ENCODE results near the gene HOXA9.

The HOXA9 gene

GRCh38 chr7:27124902-27125689 lies 40.2 kb downstream of the HOXA9 start:
- DNase-seq (ENCODE audit: low spot score), result no peak

- DNase-seq (ENCODE audit: low spot score), result no peak
Observed at GRCh38 chr7:27124096-27124901, 41.0 kb downstream of the HOXA9 start.

GRCh38 chr7:27123477-27124053 lies 41.8 kb downstream of the HOXA9 start:
- no peak for DNase-seq (ENCODE audit: low spot score)

GRCh38 chr7:27123007-27123476 lies 42.3 kb downstream of the HOXA9 start:
- peak; percentile 66 for DNase-seq (ENCODE audit: low spot score)

- peak; percentile 72 for DNase-seq (ENCODE audit: low spot score)
Observed at GRCh38 chr7:27122077-27122910, 43.0 kb downstream of the HOXA9 start.

GRCh38 chr7:27121684-27122076 lies 43.7 kb downstream of the HOXA9 start:
- DNase-seq (ENCODE audit: low spot score), result no peak

- no peak for DNase-seq (ENCODE audit: low spot score)
Observed at GRCh38 chr7:27119412-27119911, 45.9 kb downstream of the HOXA9 start.

GRCh38 chr7:27118580-27118979 lies 46.8 kb downstream of the HOXA9 start:
- DNase-seq (ENCODE audit: low spot score), result no peak

GRCh38 chr7:27117887-27118491 lies 47.3 kb downstream of the HOXA9 start:
- DNase-seq (ENCODE audit: low spot score), result no peak

- DNase-seq (ENCODE audit: low spot score), result no peak
Observed at GRCh38 chr7:27116962-27117886, 48.1 kb downstream of the HOXA9 start.

- DNase-seq (ENCODE audit: low spot score), result no peak
Observed at GRCh38 chr7:27116031-27116961, 49.0 kb downstream of the HOXA9 start.

GRCh38 chr7:27115221-27116026 lies 49.9 kb downstream of the HOXA9 start:
- peak; percentile 96 for DNase-seq (ENCODE audit: low spot score)

- DNase-seq (ENCODE audit: low spot score), result no peak
Observed at GRCh38 chr7:27114881-27115220, 50.5 kb downstream of the HOXA9 start.

GRCh38 chr7:27113991-27114769 lies 51.2 kb downstream of the HOXA9 start:
- no peak for DNase-seq (ENCODE audit: low spot score)

- DNase-seq (ENCODE audit: low spot score), result no peak
Observed at GRCh38 chr7:27112955-27113949, 52.1 kb downstream of the HOXA9 start.

Data from SW480 (cell line).